ENCODE results near the gene CTNNA3. TPM values are rescaled to one million over a fixed set of nuclear protein-coding genes. Genes with fewer than 3 reads are reported as not detected.

CTNNA3 gene
- total RNA-seq, 1 experiment from 2014 or later = 0.85 TPM

DNA sequence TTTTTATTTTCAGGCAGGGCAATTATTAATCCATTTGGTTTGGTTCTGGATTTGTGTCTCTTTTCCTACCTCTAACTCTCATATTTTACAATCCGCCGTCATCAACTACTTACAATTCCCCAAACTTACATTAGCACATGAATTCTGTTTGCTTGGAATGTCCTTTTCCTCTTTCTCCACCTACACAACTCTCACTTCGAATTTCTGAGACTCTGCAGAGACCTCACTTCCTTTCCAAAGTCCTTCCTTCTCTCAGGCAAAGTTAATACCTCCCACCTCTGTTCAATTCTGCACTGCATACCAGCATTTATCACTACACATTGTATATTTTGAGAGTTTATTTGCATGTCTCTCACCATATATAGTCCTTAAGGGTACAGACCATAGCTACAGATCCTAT lies 892.8 kb downstream of the CTNNA3 start:
- Histone ChIP-seq H3K36me3 (ENCODE audit: control insufficient read depth, insufficient read depth, low read length) (no peaks in the 10 kb centered on the region), H3K4me1 (ENCODE audit: control insufficient read depth, insufficient read depth, low read length) (no peaks in the 10 kb centered on the region), H3K4me3 (ENCODE audit: low read depth in 2 of 2, low read length in 2 of 2) (no peak overlapping the region), H3K27ac (ENCODE audit: low read length) (no peak overlapping the region), H3K27me3 (ENCODE audit: control insufficient read depth, insufficient read depth, low read length) (no peaks in the 10 kb centered on the region), H3K9me3 (ENCODE audit: control insufficient read depth, insufficient read depth, low read depth, low read length) (no peaks in the 10 kb centered on the region; the same call in 1 of the 2 replicates)
- CTCF ChIA-PET = interaction anchor here (0.7 kb wide), 1 partner anchor 735 kb away, joined by 5 read pairs; no protein-coding TSS in a partner anchor
- in situ Hi-C loops (cut with HindIII; ENCODE audit: low pct_unique_long_range_greater_than_20kb, low sequenced_read_pairs) = no loop called here
- no peak for DNase-seq (ENCODE audit: low read depth, low spot score)
- no peak for ATAC-seq
- POLR2A ChIA-PET = no interaction called here
- TF ChIP-seq POLR2AphosphoS5 (IDR thresholded peaks at IDR 0.05; ENCODE audit: low read depth, low read length) = no peak
- TF ChIP-seq SIN3A (IDR thresholded peaks at IDR 0.05; ENCODE audit: borderline replicate concordance, insufficient read depth, low read depth, low read length) = no peak
- TF ChIP-seq, protein P1, sequence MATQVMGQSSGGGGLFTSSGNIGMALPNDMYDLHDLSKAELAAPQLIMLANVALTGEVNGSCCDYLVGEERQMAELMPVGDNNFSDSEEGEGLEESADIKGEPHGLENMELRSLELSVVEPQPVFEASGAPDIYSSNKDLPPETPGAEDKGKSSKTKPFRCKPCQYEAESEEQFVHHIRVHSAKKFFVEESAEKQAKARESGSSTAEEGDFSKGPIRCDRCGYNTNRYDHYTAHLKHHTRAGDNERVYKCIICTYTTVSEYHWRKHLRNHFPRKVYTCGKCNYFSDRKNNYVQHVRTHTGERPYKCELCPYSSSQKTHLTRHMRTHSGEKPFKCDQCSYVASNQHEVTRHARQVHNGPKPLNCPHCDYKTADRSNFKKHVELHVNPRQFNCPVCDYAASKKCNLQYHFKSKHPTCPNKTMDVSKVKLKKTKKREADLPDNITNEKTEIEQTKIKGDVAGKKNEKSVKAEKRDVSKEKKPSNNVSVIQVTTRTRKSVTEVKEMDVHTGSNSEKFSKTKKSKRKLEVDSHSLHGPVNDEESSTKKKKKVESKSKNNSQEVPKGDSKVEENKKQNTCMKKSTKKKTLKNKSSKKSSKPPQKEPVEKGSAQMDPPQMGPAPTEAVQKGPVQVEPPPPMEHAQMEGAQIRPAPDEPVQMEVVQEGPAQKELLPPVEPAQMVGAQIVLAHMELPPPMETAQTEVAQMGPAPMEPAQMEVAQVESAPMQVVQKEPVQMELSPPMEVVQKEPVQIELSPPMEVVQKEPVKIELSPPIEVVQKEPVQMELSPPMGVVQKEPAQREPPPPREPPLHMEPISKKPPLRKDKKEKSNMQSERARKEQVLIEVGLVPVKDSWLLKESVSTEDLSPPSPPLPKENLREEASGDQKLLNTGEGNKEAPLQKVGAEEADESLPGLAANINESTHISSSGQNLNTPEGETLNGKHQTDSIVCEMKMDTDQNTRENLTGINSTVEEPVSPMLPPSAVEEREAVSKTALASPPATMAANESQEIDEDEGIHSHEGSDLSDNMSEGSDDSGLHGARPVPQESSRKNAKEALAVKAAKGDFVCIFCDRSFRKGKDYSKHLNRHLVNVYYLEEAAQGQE (IDR thresholded peaks at IDR 0.05; ENCODE audit: insufficient read depth in 1 of 2, low read depth in 2 of 2, low read length in 1 of 2) = no peak
- TF ChIP-seq TCF7L2 (IDR thresholded peaks at IDR 0.05; ENCODE audit: low read depth, low read length) = no peak
- BruUV-seq (replicated peaks) = no TSS peak
- intact Hi-C loops (cut with micrococcal nuclease; ENCODE audit: unreplicated experiment) = no loop called here

DNA sequence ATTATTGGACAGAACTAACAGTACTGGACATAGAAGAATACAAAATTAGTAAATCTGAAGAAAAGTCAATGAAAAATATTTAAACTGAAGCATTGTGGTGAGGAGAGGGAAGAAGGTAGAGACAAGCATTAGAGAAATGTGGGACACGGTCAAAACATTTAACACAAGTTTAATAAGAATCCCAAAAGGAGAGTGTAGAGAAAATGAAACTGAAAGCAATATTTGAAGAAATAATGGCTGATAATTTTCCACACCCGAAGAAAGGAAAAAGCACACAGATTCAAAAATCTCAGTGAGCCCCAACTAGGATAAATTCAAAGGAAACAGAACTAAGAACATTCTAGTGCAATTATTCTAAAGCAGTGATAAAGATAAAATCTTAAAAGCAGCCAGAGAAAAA lies 896.5 kb downstream of the CTNNA3 start:
- H3K27ac ChIP-seq (ENCODE audit: low read length) = no peak overlapping the region
- peak overlapping the region; percentile 6 to 12; a peak in 3 of 4 replicates for H3K4me3 ChIP-seq (ENCODE audit: low read depth in 2 of 2, low read length in 2 of 2)
- CTCF ChIA-PET = no interaction called here

More for the DNA sequence above, 896.5 kb downstream of the CTNNA3 start:
- peaks cover 3% of the 10 kb centered on the region; the same call in 1 of the 2 replicates for H3K9me3 ChIP-seq (ENCODE audit: control insufficient read depth, insufficient read depth, low read depth, low read length)
- POLR2A ChIA-PET = no interaction called here
- in situ Hi-C loops (cut with HindIII; ENCODE audit: low pct_unique_long_range_greater_than_20kb, low sequenced_read_pairs) = no loop called here
- intact Hi-C loops (cut with micrococcal nuclease; ENCODE audit: unreplicated experiment) = no loop called here
- no TSS peak for BruUV-seq (replicated peaks)
- H3K36me3 ChIP-seq (ENCODE audit: control insufficient read depth, insufficient read depth, low read length) = no peaks in the 10 kb centered on the region
- DNase-seq (ENCODE audit: low read depth, low spot score) = no peak
- H3K4me1 ChIP-seq (ENCODE audit: control insufficient read depth, insufficient read depth, low read length) = no peaks in the 10 kb centered on the region
- no peak for ATAC-seq
- TF ChIP-seq SIN3A (IDR thresholded peaks at IDR 0.05; ENCODE audit: borderline replicate concordance, insufficient read depth, low read depth, low read length) = no peak
- TF ChIP-seq, protein P1 (IDR thresholded peaks at IDR 0.05; ENCODE audit: insufficient read depth in 1 of 2, low read depth in 2 of 2, low read length in 1 of 2) = no peak
- no peak for TF ChIP-seq POLR2AphosphoS5 (IDR thresholded peaks at IDR 0.05; ENCODE audit: low read depth, low read length)
- no peak for TF ChIP-seq TCF7L2 (IDR thresholded peaks at IDR 0.05; ENCODE audit: low read depth, low read length)
- TF ChIP-seq, protein P2, sequence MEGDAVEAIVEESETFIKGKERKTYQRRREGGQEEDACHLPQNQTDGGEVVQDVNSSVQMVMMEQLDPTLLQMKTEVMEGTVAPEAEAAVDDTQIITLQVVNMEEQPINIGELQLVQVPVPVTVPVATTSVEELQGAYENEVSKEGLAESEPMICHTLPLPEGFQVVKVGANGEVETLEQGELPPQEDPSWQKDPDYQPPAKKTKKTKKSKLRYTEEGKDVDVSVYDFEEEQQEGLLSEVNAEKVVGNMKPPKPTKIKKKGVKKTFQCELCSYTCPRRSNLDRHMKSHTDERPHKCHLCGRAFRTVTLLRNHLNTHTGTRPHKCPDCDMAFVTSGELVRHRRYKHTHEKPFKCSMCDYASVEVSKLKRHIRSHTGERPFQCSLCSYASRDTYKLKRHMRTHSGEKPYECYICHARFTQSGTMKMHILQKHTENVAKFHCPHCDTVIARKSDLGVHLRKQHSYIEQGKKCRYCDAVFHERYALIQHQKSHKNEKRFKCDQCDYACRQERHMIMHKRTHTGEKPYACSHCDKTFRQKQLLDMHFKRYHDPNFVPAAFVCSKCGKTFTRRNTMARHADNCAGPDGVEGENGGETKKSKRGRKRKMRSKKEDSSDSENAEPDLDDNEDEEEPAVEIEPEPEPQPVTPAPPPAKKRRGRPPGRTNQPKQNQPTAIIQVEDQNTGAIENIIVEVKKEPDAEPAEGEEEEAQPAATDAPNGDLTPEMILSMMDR (IDR thresholded peaks at IDR 0.05) = no peak
- no peaks in the 10 kb centered on the region for H3K27me3 ChIP-seq (ENCODE audit: control insufficient read depth, insufficient read depth, low read length)
